Measurements from ENCODE around the gene DGKK.
"Not testable (repeated sequence)": the region's sequence is repeated elsewhere in the genome, so short reads cannot be mapped to it uniquely, and the experiment has no call there.

DGKK gene

DNA sequence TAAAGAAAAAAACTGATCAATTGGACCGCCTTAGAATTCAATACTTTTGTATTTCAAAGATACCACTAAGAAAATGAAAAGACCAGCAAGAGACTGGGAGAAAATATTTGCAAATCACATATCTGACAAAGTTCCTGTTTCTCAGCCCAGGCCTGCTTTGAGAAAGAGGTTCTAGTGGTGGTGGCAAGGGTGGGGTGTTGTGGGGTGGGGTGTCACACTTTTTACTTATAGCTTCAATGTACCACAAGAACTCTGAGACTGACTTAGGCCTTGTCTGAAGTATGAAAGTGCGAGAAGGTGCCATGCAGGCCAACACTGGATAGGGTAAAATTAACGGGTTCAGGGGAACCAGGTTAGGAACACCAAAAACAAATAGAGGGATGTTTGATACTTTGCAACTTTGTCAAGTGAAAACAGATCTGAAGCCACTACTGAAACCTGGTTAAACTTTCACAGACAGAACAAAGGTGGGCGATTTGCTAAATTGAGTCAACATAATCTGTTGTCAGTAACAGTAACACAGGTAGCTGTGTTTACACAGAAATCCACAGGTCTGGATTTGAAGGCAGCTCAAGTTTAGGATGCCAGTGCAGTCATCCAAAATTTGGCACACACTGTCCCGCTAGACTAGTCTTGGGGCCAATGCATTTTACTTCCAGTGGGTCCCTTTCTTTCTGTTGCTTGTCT, 88.8 kb downstream of the DGKK start:
- no peak overlapping the region for H3K4me3 ChIP-seq (ENCODE audit: low read length)
- TF ChIP-seq, protein P1, sequence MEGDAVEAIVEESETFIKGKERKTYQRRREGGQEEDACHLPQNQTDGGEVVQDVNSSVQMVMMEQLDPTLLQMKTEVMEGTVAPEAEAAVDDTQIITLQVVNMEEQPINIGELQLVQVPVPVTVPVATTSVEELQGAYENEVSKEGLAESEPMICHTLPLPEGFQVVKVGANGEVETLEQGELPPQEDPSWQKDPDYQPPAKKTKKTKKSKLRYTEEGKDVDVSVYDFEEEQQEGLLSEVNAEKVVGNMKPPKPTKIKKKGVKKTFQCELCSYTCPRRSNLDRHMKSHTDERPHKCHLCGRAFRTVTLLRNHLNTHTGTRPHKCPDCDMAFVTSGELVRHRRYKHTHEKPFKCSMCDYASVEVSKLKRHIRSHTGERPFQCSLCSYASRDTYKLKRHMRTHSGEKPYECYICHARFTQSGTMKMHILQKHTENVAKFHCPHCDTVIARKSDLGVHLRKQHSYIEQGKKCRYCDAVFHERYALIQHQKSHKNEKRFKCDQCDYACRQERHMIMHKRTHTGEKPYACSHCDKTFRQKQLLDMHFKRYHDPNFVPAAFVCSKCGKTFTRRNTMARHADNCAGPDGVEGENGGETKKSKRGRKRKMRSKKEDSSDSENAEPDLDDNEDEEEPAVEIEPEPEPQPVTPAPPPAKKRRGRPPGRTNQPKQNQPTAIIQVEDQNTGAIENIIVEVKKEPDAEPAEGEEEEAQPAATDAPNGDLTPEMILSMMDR (conservative IDR thresholded peaks at IDR 0.05; ENCODE audit: low read depth, low read length) = no peak
- DNase-seq (ENCODE audit: low read depth) = no peak

- no peak overlapping the region for H3K4me3 ChIP-seq (ENCODE audit: low read length)
- TF ChIP-seq, protein P1 (conservative IDR thresholded peaks at IDR 0.05; ENCODE audit: low read depth, low read length) = no peak
- no peak for DNase-seq (ENCODE audit: low read depth)
Observed at GRCh38 chrX:50375481-50376267, 95.0 kb downstream of the DGKK start.

DNA sequence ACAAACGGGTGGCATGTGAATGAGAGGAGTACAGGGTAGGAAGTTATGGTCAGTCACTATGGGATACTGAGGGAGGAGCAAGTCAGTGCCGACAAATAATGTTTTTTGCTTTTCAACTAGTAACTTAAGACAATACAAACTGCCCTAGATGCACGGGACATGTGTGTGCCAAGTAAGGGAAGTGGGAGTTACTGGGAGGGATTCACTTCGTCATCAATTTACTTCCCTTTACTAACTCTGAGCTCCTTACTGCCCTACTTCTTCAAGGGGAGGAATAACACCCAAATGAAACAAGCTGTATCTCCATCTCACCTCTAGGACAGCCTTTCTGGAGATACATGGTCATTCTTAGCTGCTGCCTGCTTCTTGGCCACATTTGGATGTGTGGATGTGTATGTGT, 97.7 kb downstream of the DGKK start:
- no peak for DNase-seq (ENCODE audit: low read depth)
- no peak overlapping the region for H3K4me3 ChIP-seq (ENCODE audit: low read length)

DNA sequence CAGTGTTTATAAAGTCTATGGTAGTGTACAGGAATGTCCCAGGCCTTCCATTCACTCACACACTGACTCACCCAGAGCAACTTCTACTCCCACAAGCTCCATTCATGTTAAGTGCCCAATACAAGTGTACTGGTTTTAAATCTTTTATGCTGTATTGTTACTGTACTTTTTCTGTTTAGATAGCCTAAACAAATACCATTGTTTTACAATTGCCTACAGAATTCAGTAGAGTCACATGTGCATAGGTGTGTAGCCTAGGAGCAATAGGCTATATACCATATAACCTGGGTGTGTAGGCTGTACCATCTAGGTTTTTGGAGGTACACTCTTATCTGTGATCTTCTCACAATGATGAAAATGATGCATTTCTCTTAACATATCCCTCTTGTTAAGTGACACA, 126.7 kb downstream of the DGKK start:
- DNase-seq (ENCODE audit: low read depth) = no peak
- H3K4me3 ChIP-seq (ENCODE audit: low read length) = no peak overlapping the region
- TF ChIP-seq, protein P1 (conservative IDR thresholded peaks at IDR 0.05; ENCODE audit: low read depth, low read length) = no peak

More for the DNA sequence above, 97.7 kb downstream of the DGKK start:
- TF ChIP-seq, protein P1 (conservative IDR thresholded peaks at IDR 0.05; ENCODE audit: low read depth, low read length) = no peak

DNA sequence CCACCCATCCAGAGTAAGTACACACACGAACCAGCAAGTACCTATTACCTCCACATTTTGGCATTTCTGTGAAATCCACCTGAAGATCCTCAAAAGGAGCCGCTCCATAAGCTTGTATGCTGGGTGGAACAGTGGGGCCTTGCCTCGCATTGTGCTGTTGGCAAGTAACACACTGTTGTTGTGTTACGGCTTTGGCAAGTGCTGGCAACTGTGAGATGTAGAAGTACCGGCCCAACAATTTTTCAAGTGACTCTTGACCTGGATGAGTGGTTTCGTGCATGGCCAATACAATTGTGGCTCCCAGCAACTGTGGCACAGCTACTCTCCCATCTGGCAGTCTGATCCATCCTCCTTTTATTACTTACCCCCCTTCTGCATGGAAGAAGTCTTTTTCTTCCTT, 137.3 kb downstream of the DGKK start:
- DNase-seq (ENCODE audit: low read depth) = no peak
- no peak overlapping the region for H3K4me3 ChIP-seq (ENCODE audit: low read length)
- TF ChIP-seq, protein P1 (conservative IDR thresholded peaks at IDR 0.05; ENCODE audit: low read depth, low read length) = no peak

- not testable (repeated sequence) for H3K4me3 ChIP-seq (ENCODE audit: low read length); DNase-seq (ENCODE audit: low read depth)
Observed at GRCh38 chrX:50332668-50333067, 138.0 kb downstream of the DGKK start.

DNA sequence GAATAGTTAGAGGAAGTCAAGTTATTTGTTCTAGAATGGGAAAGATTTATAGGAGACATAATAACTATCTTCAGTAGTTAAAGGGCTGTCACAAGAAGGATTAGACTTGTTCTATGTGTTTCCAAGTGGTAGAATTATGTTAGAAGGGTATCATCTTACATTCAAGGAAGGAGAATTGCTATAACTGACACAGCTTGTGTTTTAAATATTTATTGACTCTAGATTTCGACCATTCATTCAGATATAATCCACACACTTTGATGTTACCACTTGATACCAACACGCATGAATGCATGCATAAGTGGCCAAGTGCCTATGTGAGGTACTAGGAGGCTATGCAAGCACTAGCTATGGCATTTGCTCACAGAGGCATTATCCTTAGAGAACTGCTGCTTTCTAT, 143.4 kb downstream of the DGKK start:
- TF ChIP-seq, protein P1 (conservative IDR thresholded peaks at IDR 0.05; ENCODE audit: low read depth, low read length) = no peak

More for the DNA sequence above, 143.4 kb downstream of the DGKK start:
- H3K4me3 ChIP-seq (ENCODE audit: low read length) = no peak overlapping the region
- DNase-seq (ENCODE audit: low read depth) = no peak
